ENCODE measurements around the gene RNASE4. TPM values are rescaled to one million over a fixed set of nuclear protein-coding genes. Genes with fewer than 3 reads are reported as not detected.
"Not testable (repeated sequence)": the region's sequence is repeated elsewhere in the genome, so short reads cannot be mapped to it uniquely, and the experiment has no call there.

RNASE4 gene
- total RNA-seq, 1 experiment from 2014 or later = 0.48 TPM

DNA sequence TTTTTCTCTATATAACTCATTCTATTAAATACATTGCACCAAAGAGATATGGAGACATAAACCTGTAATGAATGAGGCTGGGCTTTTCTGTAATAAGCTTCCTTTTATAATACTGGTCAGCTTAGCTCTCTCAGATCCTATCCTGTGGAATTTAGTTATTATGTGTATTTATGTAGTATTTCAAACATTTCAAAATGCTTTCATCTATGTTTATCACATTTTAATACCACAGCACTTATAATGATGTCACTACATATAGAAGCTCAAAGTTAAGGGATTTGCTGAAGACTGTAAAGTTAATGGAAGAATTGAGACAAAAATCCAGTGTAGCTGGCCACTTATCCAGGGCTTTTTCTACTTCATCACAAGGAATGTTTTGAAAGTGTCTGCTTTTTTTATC, 15.6 kb downstream of the RNASE4 start:
- Histone ChIP-seq H4K20me1 (ENCODE audit: insufficient read depth, low read depth, low read length) (no peaks in the 10 kb centered on the region), H3K9me3 (ENCODE audit: low read length) (no peaks in the 10 kb centered on the region), H3K36me3 (ENCODE audit: insufficient read depth, low read length) (no peaks in the 10 kb centered on the region), H3K79me2 (ENCODE audit: low read length) (no peaks in the 10 kb centered on the region), H3K4me1 (ENCODE audit: low read length) (peaks cover 4% of the 10 kb centered on the region), H3K9ac (ENCODE audit: low read length) (no peak overlapping the region), H3K27me3 (ENCODE audit: low read length) (no peaks in the 10 kb centered on the region), H3K4me3 (ENCODE audit: low read length) (no peak overlapping the region), H3K9me2 (replicated peaks; ENCODE audit: insufficient read depth, low read length) (no peaks in the 10 kb centered on the region), H3K27ac (ENCODE audit: low read length) (no peak overlapping the region), H3K4me2 (ENCODE audit: low read depth, low read length, poor library complexity, severe bottlenecking) (no peak overlapping the region), H2AFZ (ENCODE audit: low read length) (no peak overlapping the region)
- no peak for DNase-seq

DNA sequence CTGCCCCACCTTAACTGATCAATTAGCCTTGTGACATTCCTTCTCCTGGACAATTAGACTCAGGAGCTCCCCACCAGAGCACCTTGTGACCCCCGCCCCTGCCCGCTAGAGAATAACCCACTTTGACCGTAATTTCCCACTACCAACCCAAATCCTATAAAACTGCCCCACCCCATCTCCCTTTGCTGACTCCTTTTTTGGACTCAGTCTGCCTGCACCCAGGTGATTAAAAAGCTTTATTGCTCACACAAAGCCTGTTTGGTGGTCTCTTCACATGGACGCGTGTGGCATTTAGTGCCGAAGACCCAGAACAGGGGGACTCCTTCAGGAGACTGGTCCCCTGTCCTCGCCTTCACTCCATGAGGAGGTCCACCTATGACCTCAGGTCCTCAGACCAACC, 16.6 kb downstream of the RNASE4 start:
- not testable (repeated sequence) for H3K9me2 ChIP-seq (replicated peaks; ENCODE audit: insufficient read depth, low read length); H3K4me1 ChIP-seq (ENCODE audit: low read length); H3K27ac ChIP-seq (ENCODE audit: low read length); H3K9me3 ChIP-seq (ENCODE audit: low read length); H4K20me1 ChIP-seq (ENCODE audit: insufficient read depth, low read depth, low read length); H3K4me2 ChIP-seq (ENCODE audit: low read depth, low read length, poor library complexity, severe bottlenecking); H3K27me3 ChIP-seq (ENCODE audit: low read length); H3K79me2 ChIP-seq (ENCODE audit: low read length); H3K36me3 ChIP-seq (ENCODE audit: insufficient read depth, low read length); H3K9ac ChIP-seq (ENCODE audit: low read length); DNase-seq; H3K4me3 ChIP-seq (ENCODE audit: low read length); H2AFZ ChIP-seq (ENCODE audit: low read length)

DNA sequence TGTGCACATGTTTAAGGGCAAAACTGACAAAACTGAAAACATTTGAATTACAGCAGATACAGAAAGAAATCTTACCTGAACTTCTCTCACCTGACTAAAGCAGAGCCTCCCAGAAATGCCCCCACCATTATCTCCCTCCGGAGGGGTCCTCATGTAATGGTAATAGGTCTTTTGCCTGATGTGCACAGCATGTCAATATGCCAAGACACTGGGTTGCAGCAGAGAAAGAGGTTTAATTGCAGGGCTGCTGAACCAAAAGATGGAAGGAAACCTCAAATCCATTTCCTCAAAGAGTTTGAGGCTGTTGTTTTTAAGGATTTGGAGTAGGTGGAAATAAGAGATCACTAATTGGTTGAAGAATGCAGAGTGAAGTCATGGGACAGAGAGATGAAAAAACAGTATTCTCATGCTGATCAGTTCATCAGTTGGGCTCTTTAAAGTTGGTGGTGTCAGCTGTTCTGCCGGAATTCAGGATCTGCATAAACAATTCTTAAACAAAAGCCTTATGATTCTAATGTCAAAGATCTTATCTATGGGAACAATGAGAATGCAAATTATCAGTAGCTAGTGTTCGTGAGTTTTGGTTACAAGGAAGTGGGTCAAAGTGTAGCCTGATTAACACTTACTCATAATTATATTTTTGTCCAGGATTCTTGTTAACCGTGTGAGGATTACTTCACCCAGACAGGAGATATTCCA, 22.4 kb downstream of the RNASE4 start:
- no peak overlapping the region for H2AFZ ChIP-seq (ENCODE audit: low read length)
- no peaks in the 10 kb centered on the region for H4K20me1 ChIP-seq (ENCODE audit: insufficient read depth, low read depth, low read length)
- no peaks in the 10 kb centered on the region for H3K36me3 ChIP-seq (ENCODE audit: insufficient read depth, low read length)
- H3K4me3 ChIP-seq (ENCODE audit: low read length) = no peak overlapping the region
- H3K9me3 ChIP-seq (ENCODE audit: low read length) = no peaks in the 10 kb centered on the region
- no peak overlapping the region for H3K27ac ChIP-seq (ENCODE audit: low read length)
- H3K4me1 ChIP-seq (ENCODE audit: low read length) = no peaks in the 10 kb centered on the region
- H3K27me3 ChIP-seq (ENCODE audit: low read length) = no peaks in the 10 kb centered on the region
- DNase-seq = no peak
- H3K9me2 ChIP-seq (replicated peaks; ENCODE audit: insufficient read depth, low read length) = no peaks in the 10 kb centered on the region
- no peak overlapping the region for H3K4me2 ChIP-seq (ENCODE audit: low read depth, low read length, poor library complexity, severe bottlenecking)
- no peaks in the 10 kb centered on the region for H3K79me2 ChIP-seq (ENCODE audit: low read length)
- no peak overlapping the region for H3K9ac ChIP-seq (ENCODE audit: low read length)

DNA sequence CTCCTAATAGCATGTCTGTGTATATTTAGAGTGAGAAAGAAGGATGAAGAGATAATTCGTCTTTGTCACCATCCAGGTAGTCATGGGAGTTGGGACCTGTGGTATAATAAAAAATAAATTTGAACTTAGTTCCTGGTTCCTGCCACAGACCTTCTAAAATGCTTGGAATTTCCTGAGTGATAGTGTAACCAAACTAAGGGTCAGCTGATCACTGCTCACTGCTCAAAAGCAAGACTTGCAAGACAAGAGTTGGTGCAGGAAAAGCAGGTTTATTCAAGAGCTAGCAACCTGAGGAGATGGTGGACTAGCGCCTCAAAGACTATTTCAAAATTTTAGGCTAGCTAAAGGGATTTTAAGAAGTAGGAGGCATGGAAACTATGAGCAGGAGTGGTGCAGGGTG, 23.3 kb downstream of the RNASE4 start:
- no peak overlapping the region for H3K4me2 ChIP-seq (ENCODE audit: low read depth, low read length, poor library complexity, severe bottlenecking)
- no peaks in the 10 kb centered on the region for H3K9me2 ChIP-seq (replicated peaks; ENCODE audit: insufficient read depth, low read length)
- no peaks in the 10 kb centered on the region for H3K9me3 ChIP-seq (ENCODE audit: low read length)
- no peaks in the 10 kb centered on the region for H3K36me3 ChIP-seq (ENCODE audit: insufficient read depth, low read length)
- no peaks in the 10 kb centered on the region for H3K27me3 ChIP-seq (ENCODE audit: low read length)
- H4K20me1 ChIP-seq (ENCODE audit: insufficient read depth, low read depth, low read length) = no peaks in the 10 kb centered on the region
- DNase-seq = no peak
- H3K27ac ChIP-seq (ENCODE audit: low read length) = no peak overlapping the region
- no peak overlapping the region for H3K4me3 ChIP-seq (ENCODE audit: low read length)
- H3K4me1 ChIP-seq (ENCODE audit: low read length) = no peaks in the 10 kb centered on the region
- no peaks in the 10 kb centered on the region for H3K79me2 ChIP-seq (ENCODE audit: low read length)
- H3K9ac ChIP-seq (ENCODE audit: low read length) = no peak overlapping the region
- no peak overlapping the region for H2AFZ ChIP-seq (ENCODE audit: low read length)

DNA sequence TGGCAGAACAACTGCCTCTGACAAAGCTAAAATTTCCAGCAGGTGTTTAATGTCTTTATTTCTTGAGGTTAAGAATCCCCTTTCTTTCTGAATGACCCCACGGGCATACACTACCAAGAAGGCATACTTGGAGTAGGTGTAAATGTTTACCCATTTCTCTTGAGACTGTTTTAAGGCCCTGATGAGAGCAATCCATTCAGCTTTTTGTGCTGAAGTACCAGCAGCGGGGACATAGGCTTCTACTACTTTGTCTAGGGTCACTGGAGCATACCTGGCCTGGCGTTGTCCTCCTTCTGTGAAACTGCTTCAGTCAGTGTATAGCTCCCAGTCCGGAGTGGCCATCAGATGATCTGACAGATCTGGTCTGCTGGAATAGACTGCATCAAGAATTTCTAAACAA, 26.9 kb downstream of the RNASE4 start:
- H3K36me3 ChIP-seq (ENCODE audit: insufficient read depth, low read length) = no peaks in the 10 kb centered on the region
- H3K9me3 ChIP-seq (ENCODE audit: low read length) = no peaks in the 10 kb centered on the region
- no peaks in the 10 kb centered on the region for H4K20me1 ChIP-seq (ENCODE audit: insufficient read depth, low read depth, low read length)
- DNase-seq = no peak
- no peaks in the 10 kb centered on the region for H3K27me3 ChIP-seq (ENCODE audit: low read length)
- H2AFZ ChIP-seq (ENCODE audit: low read length) = no peak overlapping the region
- no peak overlapping the region for H3K9ac ChIP-seq (ENCODE audit: low read length)
- no peak overlapping the region for H3K27ac ChIP-seq (ENCODE audit: low read length)
- H3K79me2 ChIP-seq (ENCODE audit: low read length) = no peaks in the 10 kb centered on the region
- H3K4me2 ChIP-seq (ENCODE audit: low read depth, low read length, poor library complexity, severe bottlenecking) = no peak overlapping the region
- no peaks in the 10 kb centered on the region for H3K4me1 ChIP-seq (ENCODE audit: low read length)
- no peaks in the 10 kb centered on the region for H3K9me2 ChIP-seq (replicated peaks; ENCODE audit: insufficient read depth, low read length)
- no peak overlapping the region for H3K4me3 ChIP-seq (ENCODE audit: low read length)

DNA sequence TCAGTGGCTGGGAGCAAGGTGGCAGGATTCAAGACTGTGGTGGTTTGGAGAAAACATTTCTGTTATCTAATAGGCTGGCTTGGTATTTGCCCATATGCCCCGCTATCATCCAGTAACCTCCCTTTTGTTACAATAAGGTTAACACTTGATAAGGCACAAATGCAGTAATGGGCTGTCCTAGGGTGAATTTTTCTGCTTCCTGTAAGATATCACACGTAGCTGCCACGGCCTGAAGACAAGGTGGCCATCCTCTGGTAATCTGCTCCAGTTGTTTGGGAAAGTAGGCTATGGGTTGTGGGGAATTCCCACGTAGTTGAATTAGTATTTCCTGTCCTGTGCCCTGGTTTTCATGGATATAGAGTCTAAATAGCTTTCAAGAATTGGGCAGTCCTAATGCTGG, 27.3 kb downstream of the RNASE4 start:
- Histone ChIP-seq H3K4me1 (ENCODE audit: low read length) (no peaks in the 10 kb centered on the region), H3K4me3 (ENCODE audit: low read length) (no peak overlapping the region), H2AFZ (ENCODE audit: low read length) (no peak overlapping the region), H4K20me1 (ENCODE audit: insufficient read depth, low read depth, low read length) (no peaks in the 10 kb centered on the region), H3K27ac (ENCODE audit: low read length) (no peak overlapping the region), H3K9ac (ENCODE audit: low read length) (no peak overlapping the region), H3K27me3 (ENCODE audit: low read length) (no peaks in the 10 kb centered on the region), H3K4me2 (ENCODE audit: low read depth, low read length, poor library complexity, severe bottlenecking) (no peak overlapping the region), H3K9me2 (replicated peaks; ENCODE audit: insufficient read depth, low read length) (no peaks in the 10 kb centered on the region), H3K9me3 (ENCODE audit: low read length) (no peaks in the 10 kb centered on the region), H3K79me2 (ENCODE audit: low read length) (no peaks in the 10 kb centered on the region), H3K36me3 (ENCODE audit: insufficient read depth, low read length) (no peaks in the 10 kb centered on the region)
- DNase-seq = no peak

DNA sequence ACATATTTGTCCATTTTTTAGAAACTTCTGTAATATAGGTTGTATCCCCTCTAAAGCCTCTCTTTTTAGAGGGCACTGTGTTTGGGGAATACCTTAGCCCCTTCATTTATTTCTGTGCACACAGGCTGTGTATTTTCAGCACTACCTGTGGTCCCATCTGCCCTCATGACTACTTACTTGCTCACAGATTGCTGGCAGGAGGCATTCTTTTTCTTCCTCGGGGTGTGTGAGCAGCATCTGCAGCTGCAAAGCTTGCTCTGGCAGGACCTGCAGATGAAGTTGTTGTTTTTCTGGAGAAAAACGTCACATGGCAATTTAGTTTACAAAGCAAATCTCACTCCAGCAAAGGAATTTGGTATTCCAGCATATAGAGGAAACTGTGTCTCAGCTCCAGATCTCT, 28.5 kb downstream of the RNASE4 start:
- Histone ChIP-seq H3K4me2 (ENCODE audit: low read depth, low read length, poor library complexity, severe bottlenecking) (no peak overlapping the region), H2AFZ (ENCODE audit: low read length) (no peak overlapping the region), H3K4me1 (ENCODE audit: low read length) (no peaks in the 10 kb centered on the region), H3K36me3 (ENCODE audit: insufficient read depth, low read length) (no peaks in the 10 kb centered on the region), H3K27ac (ENCODE audit: low read length) (no peak overlapping the region), H3K9me2 (replicated peaks; ENCODE audit: insufficient read depth, low read length) (no peaks in the 10 kb centered on the region), H3K79me2 (ENCODE audit: low read length) (no peaks in the 10 kb centered on the region), H3K4me3 (ENCODE audit: low read length) (no peak overlapping the region), H3K9me3 (ENCODE audit: low read length) (no peaks in the 10 kb centered on the region), H3K27me3 (ENCODE audit: low read length) (no peaks in the 10 kb centered on the region), H4K20me1 (ENCODE audit: insufficient read depth, low read depth, low read length) (no peaks in the 10 kb centered on the region), H3K9ac (ENCODE audit: low read length) (no peak overlapping the region)
- no peak for DNase-seq

DNA sequence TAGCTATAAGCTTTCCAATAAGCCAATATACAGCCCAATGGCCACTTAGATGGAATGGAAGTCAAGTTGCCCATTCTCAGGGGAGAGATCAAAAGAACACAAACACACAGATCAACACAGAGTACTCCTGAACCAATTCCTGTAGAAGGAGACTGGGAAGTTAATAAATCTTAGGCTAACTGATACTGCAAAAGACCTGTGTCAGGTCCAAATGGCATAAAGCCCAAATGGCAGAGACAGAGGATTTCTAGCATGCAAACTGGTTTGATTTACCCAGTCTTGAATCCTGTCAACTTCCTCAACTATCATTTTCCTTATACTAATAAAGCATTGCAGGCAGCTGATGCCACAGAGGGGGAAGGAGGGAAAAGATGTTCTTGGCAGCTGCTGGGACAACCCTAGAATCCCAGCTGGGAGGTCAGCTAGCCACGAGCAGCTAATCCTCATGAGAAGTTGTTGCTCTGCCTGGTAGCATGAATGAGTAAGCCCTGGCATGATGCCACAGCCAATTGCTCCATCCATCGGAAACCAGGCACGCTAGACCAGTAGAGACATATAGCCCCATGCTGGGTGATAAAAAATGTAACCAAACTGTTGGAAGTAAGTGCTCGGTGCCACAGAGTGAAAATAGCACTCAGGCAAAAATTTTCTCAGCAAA, 30.4 kb downstream of the RNASE4 start:
- no peak overlapping the region for H2AFZ ChIP-seq (ENCODE audit: low read length)
- H3K9me3 ChIP-seq (ENCODE audit: low read length) = no peaks in the 10 kb centered on the region
- no peaks in the 10 kb centered on the region for H3K79me2 ChIP-seq (ENCODE audit: low read length)
- H4K20me1 ChIP-seq (ENCODE audit: insufficient read depth, low read depth, low read length) = no peaks in the 10 kb centered on the region
- H3K27me3 ChIP-seq (ENCODE audit: low read length) = no peaks in the 10 kb centered on the region
- H3K4me3 ChIP-seq (ENCODE audit: low read length) = no peak overlapping the region
- no peak overlapping the region for H3K9ac ChIP-seq (ENCODE audit: low read length)
- no peak overlapping the region for H3K27ac ChIP-seq (ENCODE audit: low read length)
- no peaks in the 10 kb centered on the region for H3K9me2 ChIP-seq (replicated peaks; ENCODE audit: insufficient read depth, low read length)
- DNase-seq = no peak
- H3K4me1 ChIP-seq (ENCODE audit: low read length) = no peaks in the 10 kb centered on the region
- no peak overlapping the region for H3K4me2 ChIP-seq (ENCODE audit: low read depth, low read length, poor library complexity, severe bottlenecking)
- no peaks in the 10 kb centered on the region for H3K36me3 ChIP-seq (ENCODE audit: insufficient read depth, low read length)
